Measurements from ENCODE around the gene FAM43B.

GRCh38 chr1:20507248-20507563, 45.2 kb upstream of the FAM43B start:
- no peak for TF ChIP-seq KLF16 (tag by site-specific recombination; IDR thresholded peaks at IDR 0.05)
- no peak for TF ChIP-seq ZNF292 (tag by site-specific recombination; IDR thresholded peaks at IDR 0.05; ENCODE audit: borderline replicate concordance, low read depth)
- TF ChIP-seq ZBTB49 (tag by site-specific recombination; IDR thresholded peaks at IDR 0.05; ENCODE audit: low read depth) = no peak
- no peak for TF ChIP-seq ZBTB48 (tag by site-specific recombination; IDR thresholded peaks at IDR 0.05)
